OCI-LY1 (cell line): Measurements from ENCODE around the gene ALDH1A3.

Source experiments
- H2AFZ ChIP-seq: fragments of 200-600 bp; sonication (generic), shearing (Covaris generic); 2 replicates; pipeline ENCODE4 v1.6.0; 2014; ENCODE audit warnings: antibody characterized with exemption, mild to moderate bottlenecking, low read length
- H3F3A ChIP-seq: fragments of 200-600 bp; sonication (generic), shearing (Covaris generic); 2 replicates; pipeline ENCODE4 v1.6.0; 2014; ENCODE audit warnings: mild to moderate bottlenecking, antibody characterized with exemption, low read length, moderate library complexity; ENCODE audit not compliant: insufficient read depth
- H3K27ac ChIP-seq: fragments of 200-600 bp; sonication (generic); 2 replicates; pipeline ENCODE4 v1.5.1; 2014; ENCODE audit warnings: low read length, mixed run types, mild to moderate bottlenecking, low read depth; ENCODE audit not compliant: poor library complexity, severe bottlenecking
- H3K27me3 ChIP-seq: fragments of 200-600 bp; sonication (generic); 2 replicates; pipeline ENCODE4 v1.6.0; 2014; ENCODE audit warnings: antibody characterized with exemption, mild to moderate bottlenecking, low read length, moderate library complexity; ENCODE audit not compliant: insufficient read depth
- H3K36me3 ChIP-seq: fragments of 200-600 bp; sonication (generic); 2 replicates; pipeline ENCODE4 v1.6.1; 2014; ENCODE audit warnings: mild to moderate bottlenecking, antibody characterized with exemption, low read length, moderate library complexity, mixed read lengths; ENCODE audit not compliant: insufficient read depth
- H3K4me1 ChIP-seq: fragments of 200-600 bp; sonication (generic); 2 replicates; pipeline ENCODE4 v1.5.1; 2014; ENCODE audit warnings: mild to moderate bottlenecking, low read length, moderate library complexity; ENCODE audit not compliant: insufficient read depth, severe bottlenecking
- H3K4me2 ChIP-seq: fragments of 200-600 bp; sonication (generic), shearing (Covaris generic); 2 replicates; pipeline ENCODE4 v1.6.1; 2014; ENCODE audit warnings: low read length
- H3K4me3 ChIP-seq: fragments of 200-600 bp; sonication (generic); 2 replicates; pipeline ENCODE4 v1.5.1; 2014; ENCODE audit warnings: low read length, low read depth, mild to moderate bottlenecking, mixed read lengths; ENCODE audit not compliant: poor library complexity, severe bottlenecking
- H3K79me2 ChIP-seq: fragments of 200-600 bp; shearing (Covaris generic); 2 replicates; pipeline ENCODE4 v1.6.1; 2016; ENCODE audit warnings: mixed run types, low read length, mixed read lengths; ENCODE audit not compliant: insufficient read depth
- H3K9ac ChIP-seq: fragments of 200-600 bp; sonication (generic), shearing (Covaris generic); 2 replicates; pipeline ENCODE4 v1.6.1; 2014; ENCODE audit warnings: mild to moderate bottlenecking, low read length, mixed read lengths
- H3K9me2 ChIP-seq: fragments of 200-600 bp; sonication (generic), shearing (Covaris generic); 2 replicates; pipeline ENCODE4 v1.6.1; 2014; ENCODE audit warnings: low read depth, mild to moderate bottlenecking, low read length, mixed read lengths
- H3K9me3 ChIP-seq: fragments of 200-600 bp; shearing (Covaris generic); 2 replicates; pipeline ENCODE4 v1.6.1; 2014; ENCODE audit warnings: low read length, mixed read lengths
- H4K20me1 ChIP-seq: fragments of 200-600 bp; sonication (generic), shearing (Covaris generic); 2 replicates; pipeline ENCODE4 v1.6.0; 2016; ENCODE audit warnings: mild to moderate bottlenecking, low read length; ENCODE audit not compliant: insufficient read depth
- EZH2 ChIP-seq: fragments of 200-600 bp; sonication (generic), shearing (Covaris generic); IDR thresholded peaks from 2 replicates; pipeline ENCODE4 v1.8.0; 2017; ENCODE audit warnings: borderline replicate concordance, mixed run types, mild to moderate bottlenecking, antibody characterized with exemption, low read length, moderate library complexity, mixed read lengths
- TF ChIP-seq, protein P1 (sequence below): fragments of 200-600 bp; sonication (generic), shearing (Covaris generic); IDR thresholded peaks from 2 replicates; pipeline ENCODE4 v1.5.1; 2017; ENCODE audit warnings: mild to moderate bottlenecking, antibody characterized with exemption, low read length, moderate library complexity, mixed read lengths

ALDH1A3 gene

DNA sequence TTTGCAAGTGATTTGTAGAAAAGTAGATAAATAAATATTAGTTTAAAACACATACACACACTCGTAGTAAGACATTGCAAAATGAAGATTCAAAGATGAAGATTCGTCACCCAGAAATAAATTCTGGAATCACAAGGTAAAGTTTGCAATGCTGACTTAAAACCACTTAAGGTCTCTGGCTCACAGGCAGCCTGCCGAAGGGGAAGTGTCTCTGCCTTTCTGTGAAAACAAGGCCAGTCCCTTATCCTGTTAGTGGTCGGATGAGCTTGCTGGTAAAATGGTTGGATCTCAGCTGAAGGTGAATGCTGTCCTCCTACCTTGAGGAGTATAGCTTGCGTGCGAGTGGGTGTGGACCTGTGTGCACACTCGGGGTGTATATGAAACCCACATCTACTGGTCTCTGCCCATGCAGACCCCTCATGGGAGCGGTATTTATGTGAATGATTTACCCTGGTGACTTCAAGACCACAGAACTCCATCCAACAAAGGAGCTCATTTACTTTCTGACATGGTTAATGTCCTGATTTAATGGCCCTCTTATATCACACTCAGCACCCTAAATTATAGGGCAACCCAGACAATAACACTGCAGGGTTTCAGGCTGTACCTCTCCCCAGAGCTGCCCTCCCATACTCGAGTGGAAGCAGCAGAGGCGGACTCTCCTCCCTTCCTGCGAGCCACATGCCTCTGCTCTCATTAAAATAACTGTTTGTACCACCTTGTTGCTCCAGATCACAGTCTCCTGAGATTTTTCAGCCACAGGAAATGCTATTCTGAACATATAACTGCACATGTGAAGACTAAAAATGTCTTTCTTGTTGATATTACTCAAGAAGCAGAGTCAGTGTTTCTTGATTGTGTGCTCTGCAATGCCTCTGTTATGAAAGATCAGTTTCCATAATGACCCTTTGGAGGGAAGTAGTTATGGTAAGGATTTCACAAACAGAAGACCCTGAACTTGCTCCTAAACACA lies 45.9 kb upstream of the ALDH1A3 start:
- Histone ChIP-seq H3K9me2 (no peaks in the 10 kb centered on the region), H3K27me3 (peaks cover 7% of the 10 kb centered on the region; the same call in 1 of the 2 replicates), H3K9ac (no peak overlapping the region), H3K4me3 (no peak overlapping the region), H2AFZ (no peak overlapping the region), H3K9me3 (no peaks in the 10 kb centered on the region), H3K27ac (no peak overlapping the region), H3K36me3 (no peaks in the 10 kb centered on the region), H3F3A (no peaks in the 10 kb centered on the region), H4K20me1 (no peaks in the 10 kb centered on the region), H3K4me2 (no peak overlapping the region), H3K4me1 (no peaks in the 10 kb centered on the region), H3K79me2 (no peaks in the 10 kb centered on the region)
- TF ChIP-seq, protein P1, sequence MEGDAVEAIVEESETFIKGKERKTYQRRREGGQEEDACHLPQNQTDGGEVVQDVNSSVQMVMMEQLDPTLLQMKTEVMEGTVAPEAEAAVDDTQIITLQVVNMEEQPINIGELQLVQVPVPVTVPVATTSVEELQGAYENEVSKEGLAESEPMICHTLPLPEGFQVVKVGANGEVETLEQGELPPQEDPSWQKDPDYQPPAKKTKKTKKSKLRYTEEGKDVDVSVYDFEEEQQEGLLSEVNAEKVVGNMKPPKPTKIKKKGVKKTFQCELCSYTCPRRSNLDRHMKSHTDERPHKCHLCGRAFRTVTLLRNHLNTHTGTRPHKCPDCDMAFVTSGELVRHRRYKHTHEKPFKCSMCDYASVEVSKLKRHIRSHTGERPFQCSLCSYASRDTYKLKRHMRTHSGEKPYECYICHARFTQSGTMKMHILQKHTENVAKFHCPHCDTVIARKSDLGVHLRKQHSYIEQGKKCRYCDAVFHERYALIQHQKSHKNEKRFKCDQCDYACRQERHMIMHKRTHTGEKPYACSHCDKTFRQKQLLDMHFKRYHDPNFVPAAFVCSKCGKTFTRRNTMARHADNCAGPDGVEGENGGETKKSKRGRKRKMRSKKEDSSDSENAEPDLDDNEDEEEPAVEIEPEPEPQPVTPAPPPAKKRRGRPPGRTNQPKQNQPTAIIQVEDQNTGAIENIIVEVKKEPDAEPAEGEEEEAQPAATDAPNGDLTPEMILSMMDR, result no peak
- TF ChIP-seq EZH2, result no peak

DNA sequence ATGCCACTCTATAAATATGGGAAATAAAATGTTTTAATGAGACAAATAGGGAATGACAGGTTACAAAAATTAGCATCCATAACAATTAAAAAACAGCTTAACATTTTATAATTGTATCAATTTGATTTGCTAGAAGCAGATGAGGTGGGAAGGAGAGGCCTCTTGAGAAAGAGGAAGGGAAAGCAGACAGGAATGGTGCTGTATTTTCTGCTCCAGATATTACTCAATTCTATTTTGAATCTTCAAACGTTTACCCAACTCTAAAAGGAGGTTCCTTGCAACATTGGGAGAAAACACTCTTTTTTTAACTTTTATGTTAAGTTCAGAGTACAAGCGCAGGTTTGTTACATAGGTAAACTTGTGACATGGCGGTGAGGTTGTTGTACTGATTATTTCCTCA lies 44.9 kb upstream of the ALDH1A3 start:
- H3K79me2 ChIP-seq, result no peaks in the 10 kb centered on the region
- no peaks in the 10 kb centered on the region for H3F3A ChIP-seq
- no peak overlapping the region for H3K27ac ChIP-seq
- no peaks in the 10 kb centered on the region for H4K20me1 ChIP-seq
- no peak overlapping the region for H3K4me2 ChIP-seq
- H3K4me3 ChIP-seq, result no peak overlapping the region
- no peak overlapping the region for H3K9ac ChIP-seq
- H3K36me3 ChIP-seq, result no peaks in the 10 kb centered on the region
- no peak overlapping the region for H2AFZ ChIP-seq
- no peaks in the 10 kb centered on the region for H3K9me2 ChIP-seq
- TF ChIP-seq, protein P1, result no peak
- H3K4me1 ChIP-seq, result no peaks in the 10 kb centered on the region
- no peaks in the 10 kb centered on the region for H3K9me3 ChIP-seq
- H3K27me3 ChIP-seq, result peaks cover 7% of the 10 kb centered on the region; the same call in 1 of the 2 replicates

DNA sequence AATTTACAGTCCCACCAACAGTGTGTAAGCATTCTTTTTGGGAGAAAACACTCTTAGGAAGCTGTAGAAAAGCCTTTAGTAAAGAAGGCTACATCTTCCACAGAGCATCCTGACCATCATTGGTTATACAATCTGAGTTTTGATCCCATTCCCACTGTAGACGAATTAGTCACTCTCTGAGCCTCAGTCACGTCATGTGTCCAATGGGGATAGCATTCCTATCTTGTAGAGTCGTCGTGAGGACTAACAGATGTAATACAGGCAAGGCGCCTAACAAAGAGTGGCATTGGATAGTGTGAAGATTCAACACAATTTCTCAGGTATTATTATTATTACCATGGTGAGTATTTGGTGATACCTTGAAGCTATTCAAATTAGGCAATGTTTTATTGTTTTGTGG lies 44.0 kb upstream of the ALDH1A3 start:
- Histone ChIP-seq H3K27ac (no peak overlapping the region), H3F3A (no peaks in the 10 kb centered on the region)

More for the DNA sequence above, 44.0 kb upstream of the ALDH1A3 start:
- Histone ChIP-seq H3K79me2 (no peaks in the 10 kb centered on the region), H2AFZ (no peak overlapping the region), H3K9me2 (no peaks in the 10 kb centered on the region), H3K4me2 (no peak overlapping the region), H3K4me3 (no peak overlapping the region), H3K27me3 (no peaks in the 10 kb centered on the region; the same call in 1 of the 2 replicates), H3K9ac (no peak overlapping the region), H4K20me1 (no peaks in the 10 kb centered on the region), H3K9me3 (no peaks in the 10 kb centered on the region), H3K4me1 (no peaks in the 10 kb centered on the region), H3K36me3 (no peaks in the 10 kb centered on the region)
- TF ChIP-seq, protein P1, result no peak
- TF ChIP-seq EZH2, result no peak
